Left ventricle myocardium inferior (tissue), 1 donor: ENCODE results near the gene KRTAP3-2. TPM values are rescaled to one million over a fixed set of nuclear protein-coding genes. Genes with fewer than 3 reads are reported as not detected.

Experiments used
- DNase-seq: peaks from one replicate; pipeline ENCODE4 v3.0.0-alpha.2; 2020
- H3K27ac ChIP-seq: fragments of 200-600 bp; replicated peaks from 2 replicates; pipeline ENCODE4 v1.8.0; 2021
- H3K27me3 ChIP-seq: fragments of 200-600 bp; 2 replicates; pipeline ENCODE4 v1.8.0; 2021; ENCODE audit warnings: low read depth
- H3K36me3 ChIP-seq: fragments of 200-600 bp; 2 replicates; pipeline ENCODE4 v1.8.0; 2021
- H3K4me1 ChIP-seq: fragments of 200-600 bp; 2 replicates; pipeline ENCODE4 v1.8.0; 2021
- H3K4me3 ChIP-seq: fragments of 200-600 bp; 2 replicates; pipeline ENCODE4 v1.8.0; 2021; ENCODE audit warnings: mild to moderate bottlenecking, moderate library complexity
- H3K9me3 ChIP-seq: fragments of 200-600 bp; replicated peaks from 2 replicates; pipeline ENCODE4 v1.8.0; 2021
- intact Hi-C: fragments of 100-400 bp; cut with micrococcal nuclease; formaldehyde crosslinking; loops from one replicate; pipeline ENCODE4 v1.11.0; 2022
- total RNA-seq: library from RNA; stranded (reverse); fragmentation: NEBNext Ultra II Directional; extraction: Animal tissue kit (Norgen Biotek cat#: 25700); gene quantifications from one replicate; pipeline ENCODE4 v1.2.1, GENCODE V29; 2021
- TF ChIP-seq, protein P1 (sequence below): fragments of 200-600 bp; IDR thresholded peaks from 2 replicates; pipeline ENCODE4 v1.8.0; 2021; ENCODE audit warnings: antibody characterized with exemption, mild to moderate bottlenecking, borderline replicate concordance
- donor health status: DM: no; HTN: yes; CAD: no; lungs with severe emphysema.

KRTAP3-2 gene
- total RNA-seq, 1 donor from 2014 or later, result not detected

DNA sequence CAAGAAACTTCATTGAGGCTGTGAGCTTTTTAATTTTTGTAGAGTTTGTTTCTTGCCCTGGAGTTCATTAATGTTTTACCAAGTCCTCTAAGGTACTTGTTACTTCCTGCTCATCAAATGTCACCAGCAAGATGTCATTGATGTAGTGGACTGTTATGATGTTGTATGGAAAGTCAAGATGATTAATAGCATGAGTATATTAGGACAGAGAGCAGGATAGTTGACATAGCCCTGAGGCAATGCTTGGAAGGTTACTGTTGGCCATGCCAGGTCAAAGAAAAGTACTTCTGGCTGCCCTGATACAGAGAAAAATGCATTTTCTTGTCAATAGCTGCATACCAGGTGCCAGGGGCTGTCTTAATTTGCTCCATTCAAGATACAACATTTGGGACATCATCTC, 20.6 kb upstream of the KRTAP3-2 start:
- intact Hi-C loops, result no loop called here
- H3K27ac ChIP-seq, result no peak overlapping the region
- H3K4me3 ChIP-seq, result no peak overlapping the region
- TF ChIP-seq, protein P1, sequence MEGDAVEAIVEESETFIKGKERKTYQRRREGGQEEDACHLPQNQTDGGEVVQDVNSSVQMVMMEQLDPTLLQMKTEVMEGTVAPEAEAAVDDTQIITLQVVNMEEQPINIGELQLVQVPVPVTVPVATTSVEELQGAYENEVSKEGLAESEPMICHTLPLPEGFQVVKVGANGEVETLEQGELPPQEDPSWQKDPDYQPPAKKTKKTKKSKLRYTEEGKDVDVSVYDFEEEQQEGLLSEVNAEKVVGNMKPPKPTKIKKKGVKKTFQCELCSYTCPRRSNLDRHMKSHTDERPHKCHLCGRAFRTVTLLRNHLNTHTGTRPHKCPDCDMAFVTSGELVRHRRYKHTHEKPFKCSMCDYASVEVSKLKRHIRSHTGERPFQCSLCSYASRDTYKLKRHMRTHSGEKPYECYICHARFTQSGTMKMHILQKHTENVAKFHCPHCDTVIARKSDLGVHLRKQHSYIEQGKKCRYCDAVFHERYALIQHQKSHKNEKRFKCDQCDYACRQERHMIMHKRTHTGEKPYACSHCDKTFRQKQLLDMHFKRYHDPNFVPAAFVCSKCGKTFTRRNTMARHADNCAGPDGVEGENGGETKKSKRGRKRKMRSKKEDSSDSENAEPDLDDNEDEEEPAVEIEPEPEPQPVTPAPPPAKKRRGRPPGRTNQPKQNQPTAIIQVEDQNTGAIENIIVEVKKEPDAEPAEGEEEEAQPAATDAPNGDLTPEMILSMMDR, result no peak
- H3K4me1 ChIP-seq, result no peaks in the 10 kb centered on the region
- no peaks in the 10 kb centered on the region for H3K36me3 ChIP-seq
- DNase-seq, result no peak
- peaks cover 5% of the 10 kb centered on the region for H3K27me3 ChIP-seq
- no peaks in the 10 kb centered on the region for H3K9me3 ChIP-seq

DNA sequence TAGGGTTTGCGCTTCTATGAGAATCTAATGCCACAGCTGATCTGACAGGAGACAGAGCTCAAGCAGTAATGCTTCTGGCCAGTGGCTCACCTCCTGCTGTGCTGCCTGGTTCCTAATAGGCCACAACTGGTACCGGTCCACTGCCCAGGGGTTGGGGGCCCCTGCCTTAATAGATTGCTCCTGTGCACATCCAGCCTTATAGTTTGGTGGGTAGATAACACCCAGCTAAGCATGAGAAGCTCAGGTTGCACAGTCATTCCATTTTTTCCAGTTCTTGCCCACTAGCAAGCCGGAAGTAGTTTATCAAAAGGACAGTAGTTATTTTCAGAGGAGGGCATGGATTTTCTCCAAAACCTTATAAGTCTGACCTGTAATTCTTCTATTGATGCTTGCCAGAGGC, 19.7 kb upstream of the KRTAP3-2 start:
- Histone ChIP-seq H3K4me3 (no peak overlapping the region), H3K27ac (no peak overlapping the region), H3K36me3 (no peaks in the 10 kb centered on the region), H3K27me3 (no peaks in the 10 kb centered on the region), H3K4me1 (no peaks in the 10 kb centered on the region), H3K9me3 (no peaks in the 10 kb centered on the region)
- TF ChIP-seq, protein P1, result no peak
- DNase-seq, result no peak
- intact Hi-C loops, result no loop called here

DNA sequence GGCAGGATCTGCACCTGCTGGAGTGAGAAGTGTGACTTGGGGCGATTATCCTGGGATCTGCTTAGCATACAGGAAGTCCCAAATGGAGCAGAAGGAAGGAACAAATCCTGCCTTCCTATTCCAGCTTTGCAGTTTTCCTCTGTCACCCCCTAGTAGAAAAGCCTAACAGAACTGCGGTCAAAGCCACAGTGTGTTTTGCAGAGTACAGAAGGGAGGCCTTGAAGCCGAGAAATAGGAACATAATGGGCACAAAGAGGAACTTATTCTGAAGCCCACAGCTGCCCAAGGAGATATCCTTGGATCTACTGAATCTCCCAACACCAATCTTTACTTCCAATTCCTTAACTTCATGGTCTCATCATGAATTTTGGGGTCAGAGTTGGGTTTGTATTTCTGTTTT, 18.8 kb upstream of the KRTAP3-2 start:
- TF ChIP-seq, protein P1, result no peak
- Histone ChIP-seq H3K9me3 (no peaks in the 10 kb centered on the region), H3K4me3 (no peak overlapping the region), H3K4me1 (peaks cover 7% of the 10 kb centered on the region), H3K36me3 (no peaks in the 10 kb centered on the region), H3K27ac (no peak overlapping the region), H3K27me3 (no peaks in the 10 kb centered on the region)
- intact Hi-C loops, result no loop called here
- DNase-seq, result no peak

DNA sequence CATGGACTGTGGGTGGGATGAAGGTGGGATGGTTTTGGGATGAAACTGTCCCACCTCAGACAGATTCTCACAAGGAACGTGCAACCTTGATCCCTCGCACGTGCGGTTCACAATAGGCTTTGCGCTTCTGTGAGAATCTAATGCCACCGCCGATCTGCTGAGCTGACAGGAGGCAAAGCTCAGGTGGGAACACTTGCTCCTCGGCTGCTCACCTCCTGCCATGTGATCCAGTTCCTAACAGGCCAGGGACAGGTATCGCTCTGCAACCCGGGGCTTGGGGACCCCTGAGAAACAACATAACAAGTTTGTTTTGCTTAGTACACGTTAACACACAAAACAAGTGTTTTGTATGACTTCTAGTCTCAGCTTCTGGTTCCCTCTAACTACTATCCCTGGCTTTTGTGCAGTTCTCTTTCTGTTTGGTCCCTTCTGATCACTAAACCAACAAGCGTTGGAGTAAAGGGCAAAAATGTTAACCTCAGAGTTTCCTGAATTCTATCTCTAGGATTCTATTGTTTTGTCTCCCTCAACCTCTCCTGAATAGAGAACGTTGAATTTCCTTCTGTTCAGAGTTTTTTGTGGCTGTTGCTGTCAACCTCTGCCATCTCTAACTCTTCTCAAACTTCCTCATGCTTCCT, 17.0 kb upstream of the KRTAP3-2 start:
- DNase-seq, result no peak
- no peaks in the 10 kb centered on the region for H3K36me3 ChIP-seq
- H3K9me3 ChIP-seq, result no peaks in the 10 kb centered on the region
- H3K4me3 ChIP-seq, result no peak overlapping the region
- H3K27me3 ChIP-seq, result no peaks in the 10 kb centered on the region
- intact Hi-C loops, result no loop called here
- no peak overlapping the region for H3K27ac ChIP-seq
- peaks cover 8% of the 10 kb centered on the region for H3K4me1 ChIP-seq
- TF ChIP-seq, protein P1, result no peak

DNA sequence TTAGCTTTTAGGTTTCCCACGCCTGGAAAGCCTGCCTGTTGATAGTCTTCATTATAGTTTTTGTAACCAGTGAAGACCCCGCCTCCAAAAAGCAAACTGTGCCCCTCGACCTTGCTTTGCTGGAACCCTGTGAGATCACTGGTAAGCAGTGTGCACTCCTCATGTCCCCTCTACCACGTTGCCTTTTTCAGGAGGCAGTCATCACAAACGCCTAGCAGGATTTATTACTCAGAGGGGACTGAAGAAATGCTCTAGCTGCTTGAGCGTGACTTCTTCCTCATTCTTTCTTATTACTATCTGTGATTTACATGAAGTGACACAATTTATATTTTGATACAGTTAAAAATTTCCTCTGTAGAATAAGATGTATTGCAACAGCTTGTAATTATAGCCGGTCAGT, 15.7 kb upstream of the KRTAP3-2 start:
- intact Hi-C loops, result no loop called here
- peaks cover 8% of the 10 kb centered on the region for H3K4me1 ChIP-seq
- no peaks in the 10 kb centered on the region for H3K27me3 ChIP-seq
- no peak overlapping the region for H3K4me3 ChIP-seq
- H3K36me3 ChIP-seq, result no peaks in the 10 kb centered on the region
- H3K27ac ChIP-seq, result no peak overlapping the region
- TF ChIP-seq, protein P1, result no peak
- no peak for DNase-seq
- H3K9me3 ChIP-seq, result no peaks in the 10 kb centered on the region
